Stimulated activated naive CD8-positive, alpha-beta T cell treated with anti-CD3 and anti-CD28 coated beads, Interleukin-15, amount 100 ng/mL, for 72 hours (primary cell): ENCODE data around the gene TMPRSS4.
"Not testable (repeated sequence)": the region's sequence is repeated elsewhere in the genome, so short reads cannot be mapped to it uniquely, and the experiment has no call there.

Experiments used
- ATAC-seq: fragments of 150-1000 bp; cut with Tn5 transposase; 2 replicates; pipeline ENCODE4 v1.10.0; 2021; ENCODE audit warnings: mild to moderate bottlenecking, moderate library complexity
- DNase-seq, 2 donors: peaks; one replicate each; pipeline ENCODE4 v3.0.0; 2021 to 2022
- H3K27ac Mint-ChIP-seq, 2 donors: one replicate each; pipeline ENCODE4 v1.8.0; 2022; ENCODE audit warnings: mild to moderate bottlenecking in 2 of 2, mixed read lengths in 2 of 2, moderate library complexity in 2 of 2
- H3K27me3 Mint-ChIP-seq: one replicate; pipeline ENCODE4 v1.8.0; 2022; ENCODE audit warnings: mixed read lengths
- H3K4me1 Mint-ChIP-seq: one replicate; pipeline ENCODE4 v1.8.0; 2022; ENCODE audit warnings: mild to moderate bottlenecking, mixed read lengths
- H3K4me3 Mint-ChIP-seq, 2 donors: one replicate each; pipeline ENCODE4 v1.8.0; 2022; ENCODE audit warnings: mild to moderate bottlenecking in 2 of 2, mixed read lengths in 2 of 2, moderate library complexity in 1 of 2
- H3K9me3 Mint-ChIP-seq, 2 donors: one replicate each; pipeline ENCODE4 v1.8.0; 2022; ENCODE audit warnings: mixed read lengths in 2 of 2

TMPRSS4 gene

DNA sequence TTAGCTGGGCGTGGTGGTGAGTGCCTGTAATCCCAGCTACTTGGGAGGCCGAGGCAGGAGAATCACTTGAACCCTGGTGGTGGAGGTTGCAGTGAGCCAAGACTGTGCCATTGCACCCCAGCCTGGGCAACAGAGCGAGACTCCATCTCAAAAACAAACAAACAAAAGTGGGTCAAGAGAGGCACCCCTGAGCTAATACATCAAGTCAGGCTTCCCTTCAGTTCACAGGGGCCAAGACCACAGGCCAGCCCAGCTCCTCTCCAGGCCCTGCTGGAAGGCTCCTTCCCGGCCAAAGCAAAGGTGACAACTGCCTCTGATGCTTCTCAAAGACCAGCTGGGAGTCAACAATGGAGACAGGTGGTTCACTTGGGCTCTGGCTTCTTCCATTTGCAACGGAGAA lies 14.7 kb upstream of the TMPRSS4 start:
- not testable (repeated sequence) for ATAC-seq, H3K4me3 Mint-ChIP-seq, H3K27me3 Mint-ChIP-seq

DNA sequence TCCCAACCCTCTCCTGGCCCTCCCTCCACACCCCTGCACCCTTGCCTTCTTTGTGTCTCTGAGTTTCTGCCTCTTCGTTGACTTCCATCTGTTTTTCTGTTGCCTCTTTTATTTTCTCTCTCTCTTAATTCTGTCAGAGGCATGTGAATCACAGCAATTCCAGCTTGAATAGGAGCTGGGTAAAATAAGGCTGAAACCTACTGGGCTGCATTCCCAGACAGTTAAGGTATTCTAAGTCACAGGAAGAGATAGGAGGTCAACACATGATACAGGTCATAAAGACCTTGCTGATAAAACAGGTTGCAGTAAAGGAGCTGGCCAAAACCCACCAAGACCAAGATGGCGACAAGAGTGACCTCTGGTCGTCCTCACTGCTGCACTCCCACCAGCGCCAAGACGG lies 14.2 kb upstream of the TMPRSS4 start:
- H3K27ac Mint-ChIP-seq: peak overlapping the region in 1 of 2 donors; percentile 29
- not testable (repeated sequence) for H3K4me3 Mint-ChIP-seq, H3K27me3 Mint-ChIP-seq, H3K4me1 Mint-ChIP-seq, DNase-seq, ATAC-seq, H3K9me3 Mint-ChIP-seq

More for the DNA sequence above, 14.7 kb upstream of the TMPRSS4 start:
- H3K4me1 Mint-ChIP-seq, H3K9me3 Mint-ChIP-seq, DNase-seq, H3K27ac Mint-ChIP-seq: not testable (repeated sequence)

DNA sequence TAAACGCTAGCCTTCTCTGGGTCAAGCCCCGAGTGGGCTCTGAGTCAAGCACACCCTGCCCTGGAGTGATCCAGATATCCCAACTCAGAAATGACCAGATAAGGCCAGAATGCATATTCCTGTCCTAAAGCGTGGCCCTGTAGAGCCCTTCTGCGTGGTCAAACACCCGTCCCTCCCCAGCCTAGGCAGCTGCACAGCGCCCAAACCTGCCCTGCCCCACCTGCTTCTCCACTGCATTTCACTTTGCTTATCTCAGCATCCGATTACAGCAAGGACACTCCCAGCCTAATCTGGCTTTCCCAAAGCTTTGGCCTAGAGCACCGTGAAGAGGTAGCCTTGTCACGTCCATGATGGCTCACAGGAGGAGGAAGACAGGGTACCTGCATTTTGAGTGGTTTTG lies 11.9 kb upstream of the TMPRSS4 start:
- no peak overlapping the region for H3K27ac Mint-ChIP-seq
- peaks cover 8% of the 10 kb centered on the region for H3K4me1 Mint-ChIP-seq
- ATAC-seq (no peak), DNase-seq (no peak)
- H3K27me3 Mint-ChIP-seq: no peaks in the 10 kb centered on the region
- H3K4me3 Mint-ChIP-seq: no peak overlapping the region
- H3K9me3 Mint-ChIP-seq: no peaks in the 10 kb centered on the region

- H3K4me1 Mint-ChIP-seq: peaks cover 8% of the 10 kb centered on the region
- no peaks in the 10 kb centered on the region for H3K9me3 Mint-ChIP-seq
- H3K27ac Mint-ChIP-seq: no peak overlapping the region
- no peak overlapping the region for H3K4me3 Mint-ChIP-seq
- no peaks in the 10 kb centered on the region for H3K27me3 Mint-ChIP-seq
- ATAC-seq (no peak), DNase-seq (no peak)
These were observed 11.5 kb upstream of the TMPRSS4 start for GRCh38 chr11:118065384-118065783.

GRCh38 chr11:118067006-118067405 lies 9.9 kb upstream of the TMPRSS4 start:
- H3K27me3 Mint-ChIP-seq: no peaks in the 10 kb centered on the region
- H3K4me3 Mint-ChIP-seq: no peak overlapping the region
- no peak for ATAC-seq
- H3K27ac Mint-ChIP-seq: no peak overlapping the region
- no peak for DNase-seq
- H3K9me3 Mint-ChIP-seq: no peaks in the 10 kb centered on the region
- H3K4me1 Mint-ChIP-seq: peaks cover 8% of the 10 kb centered on the region

DNA sequence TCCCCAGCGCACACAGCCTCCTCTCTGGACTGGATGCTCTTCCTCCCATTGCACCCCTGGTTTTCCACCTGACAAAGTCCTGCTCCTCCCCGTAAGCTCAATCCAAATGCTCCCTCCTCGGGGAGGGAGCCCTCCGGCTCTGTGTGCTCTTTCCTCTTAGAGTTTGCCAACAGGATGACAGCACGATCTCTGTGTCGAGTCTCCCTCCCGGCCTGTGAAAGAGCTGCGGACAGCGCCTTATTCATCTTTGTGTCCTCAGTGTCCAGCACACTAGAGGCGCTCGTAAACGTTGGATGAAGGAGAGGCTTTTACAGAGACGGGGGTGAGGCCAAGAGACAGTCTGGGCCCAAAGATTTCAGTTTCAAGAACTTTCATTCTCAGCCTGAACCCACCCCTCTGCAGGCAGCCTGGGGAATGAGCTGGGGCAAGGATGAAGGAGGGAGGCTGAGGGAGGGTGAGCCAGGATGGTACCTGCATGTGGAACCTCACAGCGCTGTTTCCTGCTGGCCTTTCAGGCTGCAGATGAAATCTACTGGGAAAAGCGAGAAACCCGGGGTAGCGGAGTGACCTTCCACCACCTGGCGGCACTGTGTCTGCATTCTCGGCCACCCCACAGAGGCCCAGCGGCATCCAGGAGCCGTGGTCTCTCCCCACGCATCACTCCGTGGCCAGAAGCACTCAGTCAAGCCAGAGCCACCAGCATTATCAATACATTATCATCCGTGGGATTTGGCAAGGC lies 8.5 kb upstream of the TMPRSS4 start:
- DNase-seq: no peak
- no peaks in the 10 kb centered on the region for H3K27me3 Mint-ChIP-seq
- ATAC-seq: no peak
- H3K27ac Mint-ChIP-seq: peak overlapping the region in 1 of 2 donors; percentile 43
- H3K4me1 Mint-ChIP-seq: peaks cover 8% of the 10 kb centered on the region
- no peaks in the 10 kb centered on the region for H3K9me3 Mint-ChIP-seq
- H3K4me3 Mint-ChIP-seq: no peak overlapping the region

DNA sequence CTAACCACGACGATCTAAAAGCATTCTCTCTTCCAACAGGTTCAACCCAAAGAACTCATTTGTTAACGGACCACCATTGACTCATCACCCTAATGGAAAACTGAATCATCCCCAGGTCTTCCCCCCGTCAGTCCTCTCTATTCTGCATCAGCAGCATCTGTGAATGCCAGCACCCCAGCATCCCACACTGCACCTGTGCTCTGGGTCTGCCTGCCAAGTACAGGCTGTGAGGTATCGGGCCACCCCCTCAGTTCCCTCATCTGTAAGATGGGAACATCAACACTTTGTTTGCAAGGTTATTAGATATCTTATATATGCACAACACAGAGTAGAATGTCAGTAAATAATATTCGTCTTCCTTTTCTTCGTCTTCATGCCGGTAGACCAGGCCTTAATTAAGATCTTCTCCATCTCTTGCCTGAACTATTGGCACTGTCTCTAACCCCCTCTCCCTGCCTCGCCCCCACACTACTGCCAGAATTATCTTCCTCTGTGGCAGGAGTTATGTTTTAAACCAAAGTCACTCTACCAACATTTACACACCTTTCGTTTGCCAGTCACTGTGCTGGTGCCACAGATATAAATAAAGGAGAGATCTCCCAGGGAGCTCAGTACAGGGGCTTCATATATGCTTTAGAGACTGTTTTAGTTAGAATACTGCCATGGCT lies 7.8 kb upstream of the TMPRSS4 start:
- H3K4me3 Mint-ChIP-seq: no peak overlapping the region
- H3K4me1 Mint-ChIP-seq: peaks cover 8% of the 10 kb centered on the region
- H3K9me3 Mint-ChIP-seq: no peaks in the 10 kb centered on the region
- no peaks in the 10 kb centered on the region for H3K27me3 Mint-ChIP-seq
- DNase-seq (no peak), ATAC-seq (no peak)
- no peak overlapping the region for H3K27ac Mint-ChIP-seq

DNA sequence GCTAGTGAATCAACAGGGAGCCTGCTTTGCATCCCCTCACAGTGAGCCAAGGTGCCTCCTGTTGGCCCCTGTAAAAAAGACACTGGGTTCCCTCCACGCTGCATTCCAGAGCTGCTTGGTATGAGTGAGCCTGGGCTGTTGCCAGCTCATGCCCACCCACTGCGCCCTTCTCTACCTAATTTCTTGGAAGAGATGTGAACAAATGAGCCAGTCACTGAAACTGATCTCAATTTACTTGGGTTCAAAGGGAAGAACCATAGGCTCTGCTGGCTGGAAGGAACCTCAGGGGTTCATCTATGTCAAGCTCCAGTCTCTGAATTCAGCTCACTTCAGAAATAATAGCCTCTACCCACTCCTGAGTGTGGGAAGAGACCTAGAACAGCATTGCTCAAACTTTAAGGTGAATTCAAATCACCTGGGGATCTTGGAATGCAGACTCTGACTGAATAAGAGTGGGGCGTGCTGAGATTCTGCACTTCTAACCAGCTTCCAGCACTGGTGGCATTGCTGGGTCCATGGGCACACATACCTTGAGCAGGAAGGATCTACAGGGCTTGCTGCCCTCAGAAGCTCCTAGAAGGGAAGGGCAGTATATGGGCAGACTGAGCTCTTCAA lies 5.4 kb upstream of the TMPRSS4 start:
- Mint-ChIP-seq H3K27ac (no peak overlapping the region), H3K27me3 (no peaks in the 10 kb centered on the region), H3K4me3 (no peak overlapping the region), H3K4me1 (peaks cover 4% of the 10 kb centered on the region), H3K9me3 (no peaks in the 10 kb centered on the region)
- DNase-seq (no peak), ATAC-seq (no peak)

DNA sequence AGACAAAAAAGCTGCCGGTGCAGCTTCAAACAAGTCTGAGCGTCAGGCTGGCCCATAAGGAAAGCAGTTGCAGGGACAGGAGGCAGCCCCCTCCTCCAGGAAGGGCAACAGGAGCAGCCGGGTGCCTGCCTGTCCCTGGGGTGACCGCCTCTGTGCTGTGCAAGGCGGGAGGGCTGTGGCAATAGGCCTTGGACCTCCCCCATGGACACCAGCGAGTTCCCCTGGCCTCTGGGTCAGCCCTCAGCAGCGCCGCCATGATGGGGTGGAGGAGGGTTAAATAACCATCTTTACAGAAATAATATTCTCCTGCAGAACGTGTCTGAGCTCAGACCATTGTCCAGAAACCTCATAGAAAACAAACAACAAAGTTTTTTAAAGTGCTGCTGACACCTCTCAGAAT lies 3.3 kb upstream of the TMPRSS4 start:
- H3K4me1 Mint-ChIP-seq: peaks cover 8% of the 10 kb centered on the region
- no peak for DNase-seq
- no peak overlapping the region for H3K4me3 Mint-ChIP-seq
- no peaks in the 10 kb centered on the region for H3K9me3 Mint-ChIP-seq
- ATAC-seq: no peak
- H3K27me3 Mint-ChIP-seq: peaks cover 6% of the 10 kb centered on the region
- H3K27ac Mint-ChIP-seq: peak overlapping the region in 1 of 2 donors; percentile 16

- Mint-ChIP-seq H3K9me3 (no peaks in the 10 kb centered on the region), H3K4me3 (no peak overlapping the region), H3K27ac (peak overlapping the region in 1 of 2 donors; percentile 12), H3K4me1 (peaks cover 8% of the 10 kb centered on the region), H3K27me3 (peaks cover 6% of the 10 kb centered on the region)
- no peak for ATAC-seq
- no peak for DNase-seq
These were observed 2.7 kb upstream of the TMPRSS4 start for GRCh38 chr11:118074091-118074685.

GRCh38 chr11:118074785-118075184 lies 2.1 kb upstream of the TMPRSS4 start:
- H3K9me3 Mint-ChIP-seq: no peaks in the 10 kb centered on the region
- H3K27ac Mint-ChIP-seq: no peak overlapping the region
- peaks cover 8% of the 10 kb centered on the region for H3K4me1 Mint-ChIP-seq
- ATAC-seq: no peak
- peaks cover 7% of the 10 kb centered on the region for H3K27me3 Mint-ChIP-seq
- no peak overlapping the region for H3K4me3 Mint-ChIP-seq
- DNase-seq: no peak

GRCh38 chr11:118078911-118079411 lies 2.1 kb downstream of the TMPRSS4 start:
- Mint-ChIP-seq H3K9me3 (no peaks in the 10 kb centered on the region), H3K4me1 (peaks cover 8% of the 10 kb centered on the region), H3K27ac (no peak overlapping the region), H3K27me3 (peaks cover 14% of the 10 kb centered on the region), H3K4me3 (no peak overlapping the region)
- DNase-seq: no peak
- ATAC-seq: no peak

DNA sequence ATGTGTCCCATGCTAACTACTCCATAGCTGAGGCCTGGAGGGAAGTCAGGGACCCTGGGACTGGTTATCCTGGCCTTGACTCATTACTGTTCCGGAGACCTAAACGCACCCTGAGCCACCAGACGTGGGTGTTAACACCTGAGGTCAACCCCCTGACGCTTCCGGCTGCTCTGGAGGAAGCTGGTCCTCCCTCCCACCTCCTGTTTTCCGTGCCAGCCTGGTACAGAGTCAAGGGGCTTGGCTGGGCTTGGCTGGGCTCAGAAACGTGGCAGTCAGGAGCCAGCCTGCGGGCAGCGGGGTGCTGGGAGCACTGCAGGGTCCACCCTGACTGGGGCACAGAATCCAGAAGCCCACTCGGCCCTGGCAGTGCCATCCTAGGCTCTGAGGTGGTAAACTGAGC lies 2.6 kb downstream of the TMPRSS4 start:
- Mint-ChIP-seq H3K27me3 (peaks cover 14% of the 10 kb centered on the region), H3K27ac (no peak overlapping the region), H3K9me3 (no peaks in the 10 kb centered on the region), H3K4me3 (no peak overlapping the region), H3K4me1 (peaks cover 8% of the 10 kb centered on the region)
- ATAC-seq (no peak), DNase-seq (no peak)

- peak overlapping the region in 1 of 2 donors; percentile 70 for H3K27ac Mint-ChIP-seq
- no peak overlapping the region for H3K4me3 Mint-ChIP-seq
- H3K9me3 Mint-ChIP-seq: no peaks in the 10 kb centered on the region
- no peak for ATAC-seq
- peaks cover 14% of the 10 kb centered on the region for H3K27me3 Mint-ChIP-seq
- H3K4me1 Mint-ChIP-seq: peaks cover 8% of the 10 kb centered on the region
- DNase-seq: no peak
These were observed 3.4 kb downstream of the TMPRSS4 start for GRCh38 chr11:118080296-118080695.

- DNase-seq (no peak), ATAC-seq (no peak)
- peaks cover 0 to 8% of the 10 kb centered on the region in 2 donors for H3K9me3 Mint-ChIP-seq
- H3K4me3 Mint-ChIP-seq: no peak overlapping the region
- peaks cover 14% of the 10 kb centered on the region for H3K27me3 Mint-ChIP-seq
- no peak overlapping the region for H3K27ac Mint-ChIP-seq
- peaks cover 6% of the 10 kb centered on the region for H3K4me1 Mint-ChIP-seq
These were observed 4.5 kb downstream of the TMPRSS4 start for GRCh38 chr11:118081241-118081958.
